Measurements from ENCODE around the gene C16orf74.
A peak's percentile ranks its signal among the peaks of the same experiment; 100 is the strongest.

Gene C16orf74

DNA sequence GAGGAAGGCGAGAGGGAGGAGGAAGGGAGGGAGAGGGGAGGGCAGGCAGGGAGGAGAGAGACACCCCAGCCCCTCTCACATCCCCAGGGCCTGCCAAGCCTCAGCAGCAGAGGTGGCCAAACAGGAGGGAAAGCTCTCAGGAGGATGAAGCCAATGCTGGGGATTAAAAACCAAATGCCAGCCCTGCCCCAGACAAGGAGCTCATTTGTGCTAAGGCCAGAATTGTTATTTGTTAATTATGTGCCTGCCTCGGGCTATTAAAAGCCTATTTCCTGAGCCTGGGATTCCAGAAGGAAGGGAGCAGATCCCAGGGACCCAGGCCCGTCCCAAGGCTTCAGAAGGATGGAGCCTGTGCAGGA, 34.2 kb downstream of the C16orf74 start:
- DNase-seq = no peak

DNA sequence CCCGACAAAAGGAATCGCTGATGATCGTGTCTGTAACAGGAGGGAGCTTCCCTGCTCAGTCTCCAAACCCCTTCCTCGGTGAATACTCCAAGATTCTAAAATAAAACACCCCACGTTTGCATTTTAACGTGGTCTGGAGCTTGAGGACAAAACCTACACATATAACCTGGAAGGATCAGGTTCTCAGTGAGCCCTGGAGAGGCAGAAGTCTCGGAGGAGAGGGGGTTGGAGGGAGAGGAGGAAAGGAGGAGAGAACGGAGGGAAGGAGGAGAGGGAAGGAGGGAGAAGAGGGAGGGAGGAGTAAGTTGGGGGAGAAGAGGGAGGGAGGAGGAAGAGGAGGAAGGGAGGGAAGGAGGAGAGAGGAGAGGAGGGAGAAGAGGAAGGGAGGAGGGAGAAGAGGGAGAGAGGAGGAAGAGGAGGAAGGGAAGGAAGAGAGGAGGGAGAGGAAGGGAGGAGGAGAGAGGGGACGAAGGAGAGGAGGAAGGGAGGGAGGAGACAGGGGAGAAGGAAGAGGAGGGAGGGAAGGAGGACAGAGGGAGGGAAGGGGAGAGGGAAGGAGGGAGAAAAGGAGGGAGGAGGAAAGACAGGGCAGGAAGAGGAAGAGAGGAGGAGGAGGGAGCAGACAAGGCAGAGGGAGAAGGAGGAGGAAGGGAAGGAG, 34.7 kb downstream of the C16orf74 start:
- no peak for DNase-seq

DNA sequence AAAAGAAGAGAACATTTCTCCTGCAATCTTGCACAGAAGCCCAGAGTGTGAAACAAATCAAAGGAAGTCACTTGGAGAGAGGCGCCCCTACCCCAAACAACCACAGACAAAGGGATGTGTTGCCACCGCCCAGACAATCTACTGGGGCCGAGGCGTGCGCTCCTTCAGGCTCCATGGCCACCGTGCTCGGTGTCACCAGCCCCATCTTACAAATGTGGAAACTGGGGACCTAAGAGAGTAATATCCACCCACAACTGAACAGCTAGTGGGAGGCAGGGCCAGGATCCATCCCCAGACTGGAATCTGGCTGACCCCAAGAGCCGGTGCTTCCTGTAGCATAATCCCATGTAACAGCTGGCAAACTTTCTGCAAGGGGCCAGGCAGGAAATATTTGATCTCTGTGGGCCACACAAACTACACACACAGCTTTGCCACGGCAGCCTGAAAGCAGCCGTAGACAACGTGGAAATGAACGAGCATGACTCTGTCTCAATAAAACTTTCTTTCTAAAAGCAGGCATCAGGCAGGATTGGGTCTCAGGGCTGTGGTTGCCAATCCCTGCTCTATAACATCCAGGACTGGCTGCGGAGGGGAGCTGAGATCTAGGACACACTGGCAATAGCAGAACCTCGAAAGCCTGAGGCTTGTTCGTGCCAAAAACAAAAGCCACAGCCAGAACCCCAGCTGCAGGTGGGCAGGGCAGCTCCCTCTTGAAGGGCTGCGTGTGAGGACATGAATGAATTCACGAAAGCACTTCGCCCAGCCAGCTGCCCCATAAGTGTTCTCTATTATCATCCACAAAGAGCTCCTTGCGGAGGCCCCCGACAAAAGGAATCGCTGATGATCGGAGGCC, 35.5 kb downstream of the C16orf74 start:
- no peak for DNase-seq

DNA sequence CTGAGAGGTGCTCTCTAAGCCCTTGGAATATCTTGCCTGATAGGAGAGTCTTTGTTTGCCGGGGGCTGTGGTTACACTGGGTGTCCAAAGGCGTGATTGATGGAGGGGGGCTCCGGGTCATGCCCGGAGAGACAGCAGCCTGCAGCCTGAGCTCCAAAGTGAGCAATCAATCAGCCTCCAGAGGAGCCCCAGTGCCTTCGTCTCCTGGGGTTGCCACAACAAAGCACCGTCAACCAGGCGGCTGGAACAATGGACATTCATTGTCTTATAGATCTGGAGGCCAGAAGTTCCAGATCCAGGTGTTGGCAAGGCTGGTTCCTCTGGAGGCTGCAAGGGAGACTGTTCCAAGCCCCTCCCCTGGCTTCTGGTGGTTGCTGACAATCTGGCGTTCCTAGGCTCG, 38.1 kb downstream of the C16orf74 start:
- no peak for DNase-seq

DNA sequence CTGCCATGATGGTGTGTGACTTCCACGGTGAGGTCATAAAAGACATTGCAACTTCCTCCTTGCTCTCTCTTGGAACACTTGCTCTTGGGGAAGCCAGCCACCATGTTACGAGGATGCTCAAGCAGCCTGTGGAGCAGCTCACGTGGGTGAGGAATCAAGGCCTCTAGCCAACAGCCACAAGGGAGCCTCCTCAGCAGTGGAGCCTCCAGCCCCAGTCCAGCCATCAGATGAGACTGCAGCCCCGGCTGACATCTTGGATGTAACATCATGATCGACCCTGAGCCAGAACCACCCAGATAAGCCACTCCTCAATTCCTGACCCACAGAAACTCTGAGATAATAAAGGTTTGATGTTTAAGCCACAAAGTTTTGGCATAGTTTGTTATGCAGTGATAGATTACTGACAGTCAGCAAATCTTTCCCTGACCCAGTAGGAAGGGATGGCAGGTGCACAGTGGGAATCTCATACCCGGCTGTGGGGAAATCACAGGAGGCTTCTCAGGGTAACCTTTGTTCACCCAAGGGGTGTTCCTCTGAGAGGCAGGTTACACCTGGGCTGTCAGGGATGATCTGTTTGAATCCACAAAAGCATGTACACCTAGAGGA, 38.8 kb downstream of the C16orf74 start:
- peak in 2 of 3 donors; percentile 26 to 40 for DNase-seq

DNA sequence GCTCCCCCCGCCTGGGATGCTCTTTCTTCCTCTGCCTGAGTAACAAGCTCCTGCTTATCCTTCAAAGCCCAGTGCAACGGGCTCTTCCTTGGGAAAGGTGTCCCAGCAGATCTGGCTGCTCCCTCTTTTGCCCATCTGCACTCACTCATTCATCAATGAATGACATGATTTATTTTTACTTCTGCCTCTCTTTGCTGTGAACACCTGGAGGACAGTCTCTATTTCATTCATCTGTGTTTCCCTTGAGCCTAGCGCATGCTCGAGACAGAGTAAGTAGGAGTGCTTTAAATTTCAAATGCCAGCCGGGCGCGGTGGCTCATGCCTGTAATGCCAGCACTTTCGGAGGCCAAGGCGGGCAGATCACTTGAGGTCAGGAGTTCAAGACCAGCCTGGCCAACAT, 40.2 kb downstream of the C16orf74 start:
- DNase-seq = no peak

DNA sequence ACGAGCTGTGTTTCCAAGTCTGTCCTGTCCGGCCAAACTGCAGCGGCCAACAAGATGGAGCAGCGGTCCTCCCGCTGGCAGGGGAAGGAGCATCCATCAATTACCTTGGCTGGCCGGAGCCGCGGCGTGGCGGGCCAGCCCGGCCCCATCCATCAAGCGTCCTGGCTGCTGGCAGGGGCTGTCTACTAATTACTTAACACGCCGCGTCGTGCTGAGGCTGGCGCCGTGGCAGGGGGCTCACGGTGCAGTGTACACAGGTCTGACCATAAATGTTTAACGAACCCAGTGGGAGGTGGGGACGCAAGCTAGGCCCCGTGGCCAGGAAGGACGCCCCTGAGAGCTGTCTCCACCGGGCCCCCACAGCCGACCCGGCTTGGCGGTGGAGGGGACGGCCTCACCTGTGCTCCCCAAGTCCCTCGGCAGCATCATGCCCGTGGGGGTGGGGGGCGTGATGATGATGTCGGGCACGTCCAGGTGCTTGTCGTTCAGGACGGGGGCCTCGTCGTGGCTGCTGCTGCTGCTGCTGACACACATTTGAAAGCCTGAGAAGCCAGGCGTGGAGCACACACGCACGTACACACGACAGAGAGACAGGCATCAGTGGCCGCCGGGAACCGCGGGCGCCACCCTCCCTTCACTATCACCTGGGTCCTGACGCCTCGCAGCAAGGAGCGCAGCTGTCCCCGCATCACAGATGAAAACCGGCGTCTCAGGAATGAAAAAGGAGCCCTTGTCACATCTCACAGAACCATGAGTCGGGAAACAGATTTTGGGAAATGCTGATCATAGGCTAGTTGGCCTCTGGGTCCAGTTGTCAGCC, 40.9 kb downstream of the C16orf74 start:
- no peak for DNase-seq

DNA sequence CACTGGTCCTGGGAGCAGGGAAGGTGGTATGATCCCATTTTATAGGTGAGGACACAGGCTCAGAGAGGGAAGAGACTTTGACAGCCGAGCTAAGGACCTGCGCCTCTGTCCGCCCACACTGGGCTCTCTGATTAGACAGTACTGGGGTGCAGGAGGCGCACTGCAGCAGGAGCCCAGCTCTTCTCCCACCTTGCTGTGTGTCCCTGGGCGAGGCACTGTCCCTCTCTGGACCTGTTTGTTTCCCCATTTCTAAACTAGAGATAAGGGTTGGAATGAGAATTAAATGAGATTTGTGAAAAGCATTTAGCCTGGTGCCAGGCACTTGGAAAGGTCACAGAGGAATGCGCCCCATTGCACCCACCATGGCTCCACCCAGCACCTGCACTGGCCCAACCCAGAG, 42.6 kb downstream of the C16orf74 start:
- no peak for DNase-seq

DNA sequence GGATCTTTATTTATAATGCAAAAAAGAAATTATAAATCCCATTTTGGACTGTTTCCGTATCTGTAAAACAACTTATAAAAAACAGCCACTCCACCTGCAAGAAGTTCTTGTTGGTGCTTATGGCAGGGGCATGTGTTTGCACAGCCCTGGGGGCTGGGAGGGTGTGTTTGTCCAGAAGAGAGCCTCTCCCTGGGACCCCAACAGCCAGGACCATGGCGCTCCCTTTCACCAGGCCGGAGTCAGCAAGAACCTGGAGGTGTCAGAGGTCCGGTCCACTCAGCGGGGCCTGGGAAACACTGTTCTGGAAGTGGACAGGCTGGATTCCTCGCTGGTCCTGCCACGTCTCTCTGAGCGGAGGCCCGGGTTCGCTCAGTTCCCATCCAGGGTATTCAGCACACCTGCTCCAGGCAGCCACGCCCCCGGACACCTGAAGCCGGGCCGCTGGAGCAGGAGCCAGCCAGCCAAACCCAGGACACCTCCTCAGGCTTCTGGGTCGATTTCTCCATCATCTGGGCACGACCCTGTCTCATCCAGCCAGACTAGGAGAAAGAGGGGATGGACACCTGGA, 43.3 kb downstream of the C16orf74 start:
- DNase-seq = no peak

DNA sequence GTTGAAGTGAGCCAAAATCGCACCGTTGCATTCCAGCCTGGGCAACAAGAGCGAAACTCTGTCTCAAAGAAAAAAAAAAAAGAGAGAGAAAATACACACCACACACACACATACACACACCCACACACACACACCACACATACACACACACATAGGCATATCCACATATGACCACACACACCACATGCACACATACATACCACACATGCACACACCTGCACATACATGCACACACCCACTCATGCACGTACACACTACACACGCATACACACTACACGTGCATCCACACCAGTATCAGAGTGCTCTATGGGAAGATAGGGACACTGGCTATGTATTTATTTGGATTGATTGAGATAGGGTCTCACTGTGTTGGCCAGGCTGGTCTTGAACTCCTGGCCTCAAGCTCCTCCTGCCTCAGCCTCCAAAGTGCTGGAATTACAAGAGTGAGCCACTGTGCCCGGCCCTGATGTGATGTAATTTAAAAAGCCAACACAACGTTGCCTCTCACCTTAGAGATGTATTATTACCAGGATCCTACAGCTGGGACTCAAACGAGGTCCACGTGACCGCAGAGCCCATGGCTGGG, 44.4 kb downstream of the C16orf74 start:
- DNase-seq = no peak

DNA sequence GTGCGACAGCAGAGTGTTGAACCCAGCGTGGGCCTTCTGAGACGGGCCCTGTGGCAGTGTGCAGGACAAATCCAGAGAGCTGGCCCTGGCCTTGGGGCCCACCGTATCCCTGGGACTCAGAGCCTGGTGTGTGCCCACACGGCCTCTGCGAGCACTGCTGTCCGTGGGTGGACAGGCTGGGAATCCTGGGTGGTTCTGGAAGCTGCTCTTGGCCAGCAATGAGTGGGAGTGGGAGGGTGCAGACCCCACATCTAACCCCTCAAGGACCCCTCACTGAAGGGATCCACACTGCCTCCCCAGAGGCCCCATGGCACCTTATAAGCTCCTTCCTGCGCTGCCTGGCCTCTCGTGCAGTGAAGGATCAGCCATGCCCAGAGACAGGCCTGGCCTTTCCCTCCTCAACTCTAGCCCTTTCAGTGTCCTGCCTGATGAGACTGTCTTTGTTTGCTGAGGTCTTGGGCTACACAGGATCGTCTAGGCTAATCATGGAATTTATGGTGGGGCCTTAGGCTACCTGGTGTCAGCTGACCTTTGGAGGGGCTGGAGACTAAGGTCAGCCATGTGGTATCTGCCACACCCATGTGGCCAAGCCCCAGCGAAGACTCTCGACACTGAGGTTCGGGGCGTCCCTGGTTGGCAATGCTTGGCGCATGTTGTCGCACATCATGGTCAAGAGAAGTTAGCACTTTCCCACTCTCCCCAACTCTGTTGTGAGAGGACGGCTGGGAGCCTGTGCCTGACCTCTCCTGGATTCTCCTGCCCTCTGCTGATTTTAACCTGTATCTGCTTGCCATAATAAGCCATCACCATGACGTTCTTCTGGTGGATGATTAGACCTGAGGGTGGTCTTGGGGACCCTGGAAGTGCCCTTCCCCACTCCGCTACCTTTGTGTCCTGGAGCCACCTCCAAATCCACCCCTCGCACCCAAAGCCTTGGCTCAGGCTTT, 45.7 kb downstream of the C16orf74 start:
- DNase-seq = no peak

DNA sequence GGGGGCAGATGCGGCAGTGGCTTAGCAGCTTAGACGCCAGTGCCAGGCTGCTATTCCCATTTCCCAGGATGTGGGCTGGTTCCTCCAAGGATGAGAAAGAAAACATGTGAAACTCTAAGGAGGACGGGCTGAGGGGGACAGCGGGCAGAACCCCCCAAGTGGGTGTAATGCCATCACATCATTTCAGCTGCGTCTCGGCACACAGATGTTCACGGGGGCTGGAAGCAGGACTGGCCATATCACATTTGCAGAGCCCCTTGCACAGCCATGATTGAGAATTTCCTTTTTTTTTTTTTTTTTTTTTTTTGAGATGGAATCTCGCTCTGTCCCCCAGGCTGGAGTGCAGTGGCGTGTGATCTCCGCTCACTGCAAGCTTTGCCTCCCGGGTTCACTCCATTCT, 46.9 kb downstream of the C16orf74 start:
- no peak for DNase-seq

DNA sequence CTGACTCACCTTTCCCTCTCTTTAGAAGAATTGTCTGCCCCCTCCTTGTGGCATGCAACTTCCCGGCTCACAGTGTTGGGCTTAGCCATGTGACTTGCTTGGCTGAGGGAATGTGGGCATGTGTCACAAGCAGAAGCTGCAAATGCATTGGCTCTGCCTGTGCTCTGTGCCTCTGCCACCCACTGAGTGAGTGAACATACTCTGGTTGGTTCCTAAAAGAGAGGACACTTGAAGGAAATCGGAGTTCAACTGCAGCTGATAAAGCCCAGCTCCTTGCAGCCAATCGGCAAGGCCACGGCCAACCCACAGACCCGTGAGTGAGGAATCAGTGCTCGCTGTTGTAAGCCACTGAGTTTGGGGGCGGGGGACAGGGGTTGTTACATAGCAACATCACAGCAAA, 51.3 kb downstream of the C16orf74 start:
- DNase-seq = peak; percentile 82 to 85 (median 84)

DNA sequence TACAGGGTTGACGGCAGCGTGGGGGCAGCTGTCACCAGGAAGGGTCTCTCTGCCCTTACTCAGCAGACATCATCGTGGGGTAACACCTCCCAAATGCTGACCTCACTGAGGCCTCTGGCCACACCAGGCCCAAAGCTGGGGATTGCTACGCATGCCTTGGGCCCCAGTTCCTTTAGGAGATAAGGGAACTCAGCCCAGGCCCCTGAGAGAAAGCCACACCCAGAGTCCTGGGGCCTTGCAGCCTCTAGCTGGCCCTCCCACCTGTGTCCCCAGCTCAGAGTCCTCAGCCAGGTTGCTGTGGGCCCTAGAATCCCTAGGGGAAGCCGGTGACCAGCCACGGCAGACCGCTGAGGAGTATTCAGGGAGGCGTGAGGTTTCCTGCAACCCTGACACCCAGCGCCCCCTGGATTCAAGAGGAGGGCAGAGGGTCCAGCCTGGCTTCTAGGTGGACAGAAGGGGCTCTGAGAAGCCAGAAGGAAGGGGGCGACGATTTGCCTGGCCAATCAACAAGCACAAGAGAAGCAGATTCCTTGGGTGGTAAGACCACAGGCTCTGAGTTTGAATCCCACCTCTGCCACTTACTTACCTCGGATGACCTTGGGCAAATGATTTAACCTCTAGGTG, 51.8 kb downstream of the C16orf74 start:
- no peak for DNase-seq

DNA sequence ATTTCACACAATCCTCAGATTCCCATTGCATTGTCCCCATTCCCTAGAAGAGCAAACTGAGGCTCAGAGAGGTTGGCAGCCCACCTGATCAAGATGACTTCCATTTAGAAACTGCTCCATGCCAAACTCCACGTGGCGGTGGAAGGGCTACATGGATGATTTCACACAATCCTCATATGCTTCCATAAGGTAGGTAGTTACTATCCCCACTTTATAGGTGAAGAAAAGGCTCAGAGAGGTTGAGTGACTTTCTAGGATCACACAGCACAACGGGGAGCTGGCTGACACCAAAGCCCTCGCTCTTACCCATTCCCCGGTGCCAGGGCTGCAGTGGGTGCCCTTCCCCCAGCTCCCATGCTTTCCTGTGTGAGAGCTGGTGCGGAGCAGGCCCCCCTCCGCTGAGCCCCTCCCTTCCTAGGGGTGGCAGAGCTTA, 52.4 kb downstream of the C16orf74 start:
- no peak for DNase-seq

DNA sequence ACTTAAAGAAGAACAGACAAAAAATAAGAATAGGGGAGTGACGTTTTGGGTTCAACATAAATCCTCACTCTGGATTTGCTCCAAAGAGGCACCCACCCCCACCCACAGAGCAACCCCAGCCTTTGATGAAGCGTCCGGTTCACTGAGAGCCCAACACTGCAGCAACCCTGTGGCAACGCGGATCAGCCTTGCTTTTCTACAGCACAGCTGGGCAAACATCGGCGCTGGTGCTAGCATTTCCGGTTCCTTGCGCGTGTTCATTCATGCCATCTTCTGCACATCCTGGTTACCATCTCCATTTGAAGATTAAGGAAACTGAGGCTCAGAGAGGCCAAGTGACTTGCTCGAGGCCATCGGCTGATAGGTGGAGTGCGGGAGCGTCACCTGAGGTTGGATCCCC, 53.5 kb downstream of the C16orf74 start:
- no peak for DNase-seq

DNA sequence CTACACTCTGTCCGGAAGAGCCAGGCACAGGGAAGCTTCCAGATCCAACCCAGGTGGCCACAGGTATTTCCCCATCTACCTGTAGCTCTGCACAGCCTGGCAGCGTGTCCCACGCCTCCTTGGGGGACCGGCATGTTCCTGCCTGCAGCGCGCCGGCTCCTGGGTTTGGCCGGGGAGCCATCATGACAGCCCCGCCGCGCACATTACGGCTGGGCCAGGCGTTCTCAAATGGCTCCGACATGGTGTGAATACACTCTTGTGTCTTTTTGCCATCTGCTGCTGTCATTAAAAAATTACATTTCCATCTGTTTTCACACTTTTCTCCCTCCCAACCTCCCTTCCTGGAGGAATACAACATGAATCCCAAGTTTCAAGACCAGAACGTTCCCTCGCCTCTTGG, 54.1 kb downstream of the C16orf74 start:
- DNase-seq = no peak

DNA sequence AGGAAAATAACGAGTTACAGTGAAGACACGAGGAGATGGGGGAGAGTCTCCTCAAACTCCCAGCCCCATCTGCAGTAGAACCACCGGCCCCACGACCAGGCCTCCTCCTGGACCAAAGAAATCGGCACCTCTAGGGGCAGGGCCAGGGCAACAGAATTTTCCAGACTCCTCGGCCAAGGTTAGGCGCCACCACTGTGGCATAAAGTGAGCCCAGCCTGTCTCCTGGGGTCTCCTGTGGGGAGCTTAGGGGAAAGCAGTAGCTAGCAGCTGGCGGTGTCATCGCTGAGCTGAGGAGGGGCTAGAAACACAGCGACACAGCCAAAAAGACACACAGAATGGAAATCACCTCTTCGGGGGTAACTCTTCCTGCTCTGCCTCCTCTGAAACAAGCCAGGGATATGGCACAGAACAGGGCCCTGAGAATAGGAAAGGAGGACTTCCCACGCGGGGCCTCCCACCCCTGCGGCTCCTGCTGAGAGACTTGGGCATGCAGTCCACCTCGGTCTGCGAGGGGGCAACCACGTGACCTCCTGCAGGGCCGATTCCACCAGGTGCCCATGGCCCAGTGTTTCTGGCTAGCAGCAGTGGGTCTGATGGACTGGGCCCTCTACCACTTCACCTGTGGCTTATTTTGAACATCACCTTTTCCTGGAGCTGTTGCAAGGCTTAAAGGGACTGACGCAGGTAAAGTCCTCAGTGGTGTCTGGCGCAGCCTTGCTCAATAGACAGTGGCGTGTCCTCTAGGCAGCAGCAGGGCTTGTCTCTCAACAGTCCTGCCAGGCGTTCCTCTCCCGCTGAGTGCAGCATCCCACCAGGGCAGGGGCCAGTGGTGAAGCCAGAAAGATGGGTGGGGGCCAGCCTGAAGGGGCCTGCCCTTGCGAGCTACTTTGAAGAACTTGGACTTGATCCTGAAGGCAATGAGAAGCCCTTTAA, 55.4 kb downstream of the C16orf74 start:
- no peak for DNase-seq

DNA sequence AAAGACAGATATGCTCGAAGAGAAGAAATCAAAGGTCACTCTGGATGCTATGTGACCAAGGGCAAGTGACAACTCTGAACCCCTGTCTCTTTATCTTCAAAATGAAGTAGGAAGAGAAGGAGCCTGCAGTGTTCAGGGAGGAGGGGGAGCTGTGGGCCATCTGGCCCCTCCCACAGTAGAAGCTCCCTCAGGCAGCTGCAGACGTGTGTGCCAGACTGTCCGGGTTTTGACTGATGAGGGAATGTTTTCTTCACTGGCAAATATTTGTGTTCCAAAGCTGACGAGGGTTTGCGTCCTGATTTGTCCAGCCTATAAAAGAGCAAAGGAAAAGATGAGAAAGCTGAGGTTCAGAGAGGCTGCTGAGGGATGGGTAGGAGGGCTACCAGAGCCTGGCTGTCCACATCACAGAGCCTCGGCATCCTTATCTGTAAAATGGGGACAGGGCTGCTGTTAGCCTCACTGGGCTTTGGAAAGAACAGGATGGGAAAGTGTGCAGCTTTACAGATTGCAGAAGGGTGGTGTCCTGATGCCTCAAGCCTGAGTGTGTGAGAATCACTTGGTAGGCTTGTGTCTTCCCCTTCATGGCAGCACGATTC, 60.3 kb downstream of the C16orf74 start:
- DNase-seq = no peak
